Measurements from ENCODE around the gene APMAP.
A peak's percentile ranks its signal among the peaks of the same experiment; 100 is the strongest.
"Not testable (repeated sequence)": the region's sequence is repeated elsewhere in the genome, so short reads cannot be mapped to it uniquely, and the experiment has no call there.

Gene APMAP

GRCh38 chr20:24929867-24930723 lies 62.5 kb downstream of the APMAP start:
- DNase-seq: not testable (repeated sequence)

- not testable (repeated sequence) for DNase-seq
Observed at GRCh38 chr20:24929259-24929658, 63.3 kb downstream of the APMAP start.

- DNase-seq: not testable (repeated sequence)
Observed at GRCh38 chr20:24920706-24921105, 71.8 kb downstream of the APMAP start.

- not testable (repeated sequence) for DNase-seq
Observed at GRCh38 chr20:24919665-24920064, 72.9 kb downstream of the APMAP start.

GRCh38 chr20:24918579-24919566 lies 73.7 kb downstream of the APMAP start:
- no peak for DNase-seq

GRCh38 chr20:24917797-24918578 lies 74.6 kb downstream of the APMAP start:
- DNase-seq: peak; percentile 45

GRCh38 chr20:24917056-24917455 lies 75.5 kb downstream of the APMAP start:
- no peak for DNase-seq

- DNase-seq: no peak
Observed at GRCh38 chr20:24916412-24916811, 76.1 kb downstream of the APMAP start.

- no peak for DNase-seq
Observed at GRCh38 chr20:24915892-24916291, 76.7 kb downstream of the APMAP start.

- no peak for DNase-seq
Observed at GRCh38 chr20:24915440-24915839, 77.1 kb downstream of the APMAP start.

GRCh38 chr20:24914388-24915241 lies 77.9 kb downstream of the APMAP start:
- no peak for DNase-seq

- no peak for DNase-seq
Observed at GRCh38 chr20:24913076-24913628, 79.4 kb downstream of the APMAP start.
